ENCODE measurements around the gene ACOT8. TPM values are rescaled to one million over a fixed set of nuclear protein-coding genes. Genes with fewer than 3 reads are reported as not detected.

Gene ACOT8
- total and polyA plus RNA-seq, 2 of the 8 experiments (the other 6 are each of a cell fraction or from before 2014, with no cell fraction given): 37.6 to 88.8 TPM

DNA sequence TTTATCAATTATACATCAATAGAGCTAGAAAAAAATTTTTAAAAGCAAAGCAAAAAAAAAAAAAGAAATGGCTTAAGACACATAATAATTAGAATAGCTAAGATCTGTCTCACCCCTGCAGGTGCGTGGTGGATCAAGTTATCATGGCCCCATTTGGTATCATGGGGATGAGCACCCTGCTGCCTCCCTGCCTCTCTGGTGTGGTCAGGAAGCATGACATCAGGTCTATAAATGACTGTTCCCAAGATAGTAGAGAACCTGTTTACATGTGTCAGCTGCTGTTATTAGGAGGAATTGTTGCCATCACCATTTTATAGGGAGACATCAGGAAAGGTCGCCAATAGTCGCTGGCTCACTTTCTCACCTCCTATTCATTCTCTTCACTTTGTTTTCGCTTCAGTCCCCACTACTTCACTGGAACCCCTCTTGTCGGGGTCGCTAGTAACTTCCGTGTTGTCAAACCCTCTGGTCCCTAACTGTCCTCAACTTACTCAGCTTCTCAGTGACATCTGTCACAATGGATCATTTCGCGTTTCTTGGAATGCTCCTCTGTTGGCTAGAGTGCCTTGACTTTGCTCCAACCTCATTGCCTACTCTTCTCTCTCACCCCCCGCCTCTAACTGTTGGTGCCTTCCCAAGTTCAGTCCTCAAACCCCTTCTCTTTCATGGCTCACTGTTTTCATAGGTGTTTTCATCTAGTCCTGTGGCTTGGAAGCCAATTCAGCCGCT, 60.7 kb downstream of the ACOT8 start:
- no peak overlapping the region for H3K18ac ChIP-seq (ENCODE audit: extremely low read depth, low read length)
- TF ChIP-seq JUND (IDR thresholded peaks at IDR 0.05; ENCODE audit: low read length) (no peak), TAF1 (IDR thresholded peaks at IDR 0.05; ENCODE audit: low read depth, low read length) (no peak), CREB1 (IDR thresholded peaks at IDR 0.05) (no peak), CBX5 (IDR thresholded peaks at IDR 0.05; ENCODE audit: low read depth, low read length) (no peak), CEBPB (IDR thresholded peaks at IDR 0.05; ENCODE audit: low read depth, low read length) (no peak), BACH1 (IDR thresholded peaks at IDR 0.05; ENCODE audit: low read length) (no peak), CHD1 (IDR thresholded peaks at IDR 0.05; ENCODE audit: low read depth, low read length) (no peak), CBX8 (IDR thresholded peaks at IDR 0.05; ENCODE audit: borderline replicate concordance, low read depth, low read length) (no peak), RFX5 (IDR thresholded peaks at IDR 0.05; ENCODE audit: borderline replicate concordance, low read depth, low read length) (no peak), SP1 (IDR thresholded peaks at IDR 0.05; ENCODE audit: low read depth, low read length) (no peak), RNF2 (IDR thresholded peaks at IDR 0.05; ENCODE audit: borderline replicate concordance, low read depth, low read length, missing control alignments, poor library complexity, severe bottlenecking) (no peak), SUZ12 (IDR thresholded peaks at IDR 0.05; ENCODE audit: low read length) (no peak)
- TF ChIP-seq, protein P1, sequence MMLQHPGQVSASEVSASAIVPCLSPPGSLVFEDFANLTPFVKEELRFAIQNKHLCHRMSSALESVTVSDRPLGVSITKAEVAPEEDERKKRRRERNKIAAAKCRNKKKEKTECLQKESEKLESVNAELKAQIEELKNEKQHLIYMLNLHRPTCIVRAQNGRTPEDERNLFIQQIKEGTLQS (IDR thresholded peaks at IDR 0.05; ENCODE audit: insufficient read depth, low read depth, low read length): no peak

More for the DNA sequence above, 60.7 kb downstream of the ACOT8 start:
- Histone ChIP-seq H4K8ac (ENCODE audit: extremely low read depth, insufficient read depth, low read length) (no peak overlapping the region), H3K27me3 (replicated peaks in 1 of 4; ENCODE audit: control insufficient read depth in 3 of 4, extremely low read depth in 1 of 4, insufficient read depth in 3 of 4, low read length in 3 of 4) (no peaks in the 10 kb centered on the region), H3K4me1 (replicated peaks in 1 of 4; ENCODE audit: control insufficient read depth in 3 of 4, insufficient read depth in 4 of 4, low read length in 3 of 4) (peaks cover 0 to 3% (median under 1%) of the 10 kb centered on the region in 4 experiments; a peak in 4 of 7 replicates), H4K91ac (replicated peaks; ENCODE audit: insufficient read length, low read length) (no peak overlapping the region), H3K9ac (replicated peaks in 1 of 4; ENCODE audit: extremely low read depth in 1 of 4, low read depth in 3 of 4, low read length in 3 of 4) (no peak overlapping the region), H2BK5ac (ENCODE audit: low read depth, low read length) (no peak overlapping the region), H3K4me3 (ENCODE audit: extremely low read depth in 1 of 4, insufficient read depth in 2 of 4, low read depth in 3 of 4, low read length in 4 of 4) (no peak overlapping the region), H3K4ac (replicated peaks; ENCODE audit: insufficient read length, low read depth, low read length) (no peak overlapping the region), H2BK12ac (ENCODE audit: low read depth, low read length) (no peak overlapping the region), H3K79me1 (ENCODE audit: low read depth, low read length) (peaks cover 8% of the 10 kb centered on the region), H3K23ac (ENCODE audit: insufficient read length) (no peak overlapping the region), H2BK20ac (ENCODE audit: low read length) (no peak overlapping the region), H2AK5ac (ENCODE audit: low read depth, low read length) (no peak overlapping the region), H3K23me2 (ENCODE audit: low read depth, low read length) (peaks cover 4% of the 10 kb centered on the region; the same call in 1 of the 2 replicates), H4K5ac (ENCODE audit: insufficient read length, low read depth, low read length) (no peak overlapping the region), H3K27ac (ENCODE audit: low read depth, low read length) (no peak overlapping the region), H4K20me1 (replicated peaks in 1 of 2; ENCODE audit: control insufficient read depth in 1 of 2, insufficient read depth in 2 of 2, low read length in 2 of 2) (peaks cover 0 to 3% of the 10 kb centered on the region in 2 experiments), H2BK15ac (ENCODE audit: low read length) (no peak overlapping the region), H2AFZ (ENCODE audit: low read length) (no peak overlapping the region), H3K36me3 (ENCODE audit: control insufficient read depth in 2 of 4, insufficient read depth in 4 of 4, low read length in 3 of 4) (peaks cover 5 to 27% (median 14%) of the 10 kb centered on the region in 4 experiments; a peak in 7 of 8 replicates), H3K14ac (ENCODE audit: insufficient read length) (no peak overlapping the region), H3K56ac (replicated peaks; ENCODE audit: insufficient read length, low read depth, low read length) (no peak overlapping the region), H2BK120ac (replicated peaks; ENCODE audit: low read depth, low read length) (no peak overlapping the region), H3K79me2 (ENCODE audit: control insufficient read depth in 1 of 2, insufficient read depth in 2 of 2, low read length in 2 of 2) (peaks cover 0 to 5% of the 10 kb centered on the region in 2 experiments; a peak in 1 of 4 replicates), H3K4me2 (ENCODE audit: insufficient read depth in 1 of 2, low read depth in 2 of 2, low read length in 2 of 2) (no peak overlapping the region), H3K9me3 (ENCODE audit: insufficient read depth in 2 of 2, low read depth in 1 of 2, low read length in 1 of 2) (no peaks in the 10 kb centered on the region)
- no peak for FAIRE-seq
- POLR2A ChIA-PET (ENCODE audit: partially characterized antibody): interaction anchor here (0.7 to 1.7 kb wide), 2 partner anchors 10 to 23 kb away, joined by 3 to 4 read pairs; no protein-coding TSS in a partner anchor
- no peak for DNase-seq (ENCODE audit: low read depth in 1 of 2, low spot score in 2 of 2)
- 96% methylated on average over 11 of the region's 11 CpGs; no CpG with 5 or more reads in 1 of the 2 experiments for WGBS, 2 experiments (ENCODE audit: extremely low coverage in 1 of 2, insufficient coverage in 1 of 2, insufficient read length in 1 of 2, insufficient replicate concordance in 2 of 2, low coverage in 1 of 2, low lambda C conversion rate in 2 of 2, missing lambda C conversion rate in 1 of 2)
- CTCF ChIA-PET (ENCODE audit: partially characterized antibody): interaction anchor here (0.9 to 1.7 kb wide), 3 partner anchors 9 to 26 kb away, joined by 3 to 4 read pairs (median 3); no protein-coding TSS in a partner anchor

Measured in H1 (cell line).